H9 (cell line): ENCODE data around the gene GRB10. TPM values are rescaled to one million over a fixed set of nuclear protein-coding genes. Genes with fewer than 3 reads are reported as not detected.

ENCODE experiments used
- DNase-seq: peaks from one replicate; pipeline ENCODE4 v3.0.0-alpha.2; 2017
- H2AFZ ChIP-seq: one replicate; pipeline ENCODE4 v1.6.1; 2013; ENCODE audit warnings: mild to moderate bottlenecking, low read length, control low read depth, moderate library complexity
- H2AK5ac ChIP-seq: 2 replicates; pipeline ENCODE4 v1.6.1; 2013; ENCODE audit warnings: low read length, control low read depth, mixed read lengths; ENCODE audit not compliant: insufficient read length
- H2BK120ac ChIP-seq: one replicate; pipeline ENCODE4 v1.6.1; 2013; ENCODE audit warnings: low read depth, mild to moderate bottlenecking, low read length, control low read depth, inconsistent platforms; ENCODE audit not compliant: poor library complexity, severe bottlenecking
- H2BK12ac ChIP-seq: 2 replicates; pipeline ENCODE4 v1.6.1; 2013; ENCODE audit warnings: low read length, control low read depth, mixed read lengths, low read depth; ENCODE audit not compliant: insufficient read length
- H2BK15ac ChIP-seq: 2 replicates; pipeline ENCODE4 v1.6.1; 2013; ENCODE audit warnings: low read depth, low read length, control low read depth
- H2BK20ac ChIP-seq: one replicate; pipeline ENCODE4 v1.6.1; 2013; ENCODE audit warnings: low read depth, mild to moderate bottlenecking, low read length, control low read depth, inconsistent platforms; ENCODE audit not compliant: poor library complexity, severe bottlenecking
- H2BK5ac ChIP-seq: 2 replicates; pipeline ENCODE4 v1.6.1; 2013; ENCODE audit warnings: low read length, control low read depth, mixed read lengths; ENCODE audit not compliant: insufficient read length
- H3K14ac ChIP-seq: 2 replicates; pipeline ENCODE4 v1.6.1; 2013; ENCODE audit warnings: low read length, control low read depth; ENCODE audit not compliant: insufficient read depth
- H3K18ac ChIP-seq: 2 replicates; pipeline ENCODE4 v1.6.1; 2013; ENCODE audit warnings: low read depth, mild to moderate bottlenecking, mixed read lengths, low read length, control low read depth; ENCODE audit not compliant: insufficient read length
- H3K23ac ChIP-seq: 2 replicates; pipeline ENCODE4 v1.6.1; 2013; ENCODE audit warnings: low read length, control low read depth, mixed read lengths, low read depth; ENCODE audit not compliant: insufficient read length
- H3K23me2 ChIP-seq: 2 replicates; pipeline ENCODE4 v1.6.1; 2013; ENCODE audit warnings: low read depth, mild to moderate bottlenecking, mixed read lengths, low read length, control low read depth; ENCODE audit not compliant: insufficient read length, poor library complexity, severe bottlenecking
- H3K27ac ChIP-seq: 2 replicates; pipeline ENCODE4 v1.5.1; 2013; ENCODE audit warnings: low read length, control low read depth, mixed read lengths, low read depth; ENCODE audit not compliant: insufficient read length
- H3K27me3 ChIP-seq: 2 replicates; pipeline ENCODE4 v1.6.1; 2013; ENCODE audit warnings: low read length, control low read depth, inconsistent platforms; ENCODE audit not compliant: insufficient read depth
- H3K4ac ChIP-seq: 2 replicates; pipeline ENCODE4 v1.6.1; 2013; ENCODE audit warnings: low read depth, mild to moderate bottlenecking, control low read depth, inconsistent platforms, low read length, moderate library complexity
- H3K4me1 ChIP-seq: 2 replicates; pipeline ENCODE4 v1.6.1; 2013; ENCODE audit warnings: low read length, control low read depth, inconsistent platforms; ENCODE audit not compliant: insufficient read depth
- H3K4me2 ChIP-seq: 2 replicates; pipeline ENCODE4 v1.6.1; 2013; ENCODE audit warnings: low read length, control low read depth, mixed read lengths; ENCODE audit not compliant: insufficient read length, insufficient read depth
- H3K56ac ChIP-seq: 2 replicates; pipeline ENCODE4 v1.6.1; 2013; ENCODE audit warnings: low read depth, mild to moderate bottlenecking, mixed read lengths, low read length, control low read depth; ENCODE audit not compliant: insufficient read length
- H3K79me1 ChIP-seq: 2 replicates; pipeline ENCODE4 v1.6.1; 2013; ENCODE audit warnings: low read depth, mild to moderate bottlenecking, moderate library complexity, low read length, control low read depth, inconsistent platforms; ENCODE audit not compliant: insufficient read depth, poor library complexity, severe bottlenecking
- H3K79me2 ChIP-seq: 2 replicates; pipeline ENCODE4 v1.6.1; 2013; ENCODE audit warnings: low read length, control low read depth, inconsistent platforms; ENCODE audit not compliant: insufficient read depth
- H3K9ac ChIP-seq: 2 replicates; pipeline ENCODE4 v1.6.1; 2013; ENCODE audit warnings: low read length, control low read depth, mixed read lengths; ENCODE audit not compliant: insufficient read length; ENCODE audit errors: extremely low read depth
- H3K9me3 ChIP-seq: one replicate; pipeline ENCODE4 v1.6.1; 2013; ENCODE audit warnings: low read depth, low read length, inconsistent platforms; ENCODE audit not compliant: control insufficient read depth
- H3T11ph ChIP-seq: one replicate; pipeline ENCODE4 v1.6.1; 2013; ENCODE audit warnings: mild to moderate bottlenecking, low read length, control low read depth, inconsistent platforms
- H4K20me1 ChIP-seq: one replicate; pipeline ENCODE4 v1.6.1; 2013; ENCODE audit not compliant: control insufficient read depth, insufficient read length, insufficient read depth
- H4K5ac ChIP-seq: 2 replicates; pipeline ENCODE4 v1.6.1; 2013; ENCODE audit warnings: low read depth, mild to moderate bottlenecking, mixed read lengths, low read length, control low read depth; ENCODE audit not compliant: insufficient read length
- H4K8ac ChIP-seq: replicated peaks from 2 replicates; pipeline ENCODE4 v1.6.1; 2013; ENCODE audit warnings: low read length, control low read depth, mixed read lengths, low read depth; ENCODE audit not compliant: insufficient read length
- H4K91ac ChIP-seq: 2 replicates; pipeline ENCODE4 v1.6.1; 2013; ENCODE audit warnings: low read depth, mild to moderate bottlenecking, moderate library complexity, mixed read lengths, low read length, control low read depth; ENCODE audit not compliant: insufficient read length
- H3K27ac Mint-ChIP-seq, 3 experiments: 2 replicates in 2 of 3; 3 replicates in 1 of 3; pipeline ENCODE4 v1.8.0; 2020 to 2021; ENCODE audit warnings: mixed read lengths in 3 of 3, mild to moderate bottlenecking in 1 of 3, moderate library complexity in 1 of 3
- H3K27me3 Mint-ChIP-seq: 2 replicates; pipeline ENCODE4 v1.8.0; 2021; ENCODE audit warnings: low read depth, mild to moderate bottlenecking, moderate library complexity, mixed read lengths
- H3K36me3 Mint-ChIP-seq, 3 experiments: 2 replicates in 2 of 3; 3 replicates in 1 of 3; pipeline ENCODE4 v1.8.0; 2020 to 2021; ENCODE audit warnings: low read depth in 3 of 3, mixed read lengths in 3 of 3; ENCODE audit not compliant: insufficient read depth in 1 of 3
- H3K4me1 Mint-ChIP-seq, 2 experiments: 2 replicates each; pipeline ENCODE4 v1.8.0; 2020; ENCODE audit warnings: mixed read lengths in 2 of 2
- H3K4me3 Mint-ChIP-seq, 2 experiments: 2 replicates in 1 of 2; 3 replicates in 1 of 2; pipeline ENCODE4 v1.8.0; 2020 to 2021; ENCODE audit warnings: mild to moderate bottlenecking in 2 of 2, mixed read lengths in 2 of 2, moderate library complexity in 1 of 2
- H3K9me3 Mint-ChIP-seq, 2 experiments: 2 replicates in 1 of 2; 3 replicates in 1 of 2; pipeline ENCODE4 v1.8.0; 2020; ENCODE audit warnings: mild to moderate bottlenecking in 2 of 2, mixed read lengths in 2 of 2, moderate library complexity in 1 of 2
- WGBS: extraction: QIAGEN DNeasy Blood & Tissue Kit; methylation state at CpG from one replicate; pipeline ENCODE4 v1.1.7; 2013; ENCODE audit warnings: missing lambda C conversion rate, low lambda C conversion rate, mixed read lengths; ENCODE audit not compliant: insufficient read length; ENCODE audit errors: extremely low coverage; 5-methylcytosine and 5-hydroxymethylcytosine counted together
- total RNA-seq: library from RNA; stranded (reverse); gene quantifications from 2 replicates; pipeline ENCODE4 v1.2.1, GENCODE V29; 2021
- TF ChIP-seq, protein P1 (sequence below): fragments of 200-600 bp; sonication (generic); conservative IDR thresholded peaks from 3 replicates; pipeline ENCODE4 v1.8.0; 2021; ENCODE audit warnings: antibody characterized with exemption, mild to moderate bottlenecking

GRB10 gene
- total RNA-seq, 1 experiment from 2014 or later: 108 TPM

DNA sequence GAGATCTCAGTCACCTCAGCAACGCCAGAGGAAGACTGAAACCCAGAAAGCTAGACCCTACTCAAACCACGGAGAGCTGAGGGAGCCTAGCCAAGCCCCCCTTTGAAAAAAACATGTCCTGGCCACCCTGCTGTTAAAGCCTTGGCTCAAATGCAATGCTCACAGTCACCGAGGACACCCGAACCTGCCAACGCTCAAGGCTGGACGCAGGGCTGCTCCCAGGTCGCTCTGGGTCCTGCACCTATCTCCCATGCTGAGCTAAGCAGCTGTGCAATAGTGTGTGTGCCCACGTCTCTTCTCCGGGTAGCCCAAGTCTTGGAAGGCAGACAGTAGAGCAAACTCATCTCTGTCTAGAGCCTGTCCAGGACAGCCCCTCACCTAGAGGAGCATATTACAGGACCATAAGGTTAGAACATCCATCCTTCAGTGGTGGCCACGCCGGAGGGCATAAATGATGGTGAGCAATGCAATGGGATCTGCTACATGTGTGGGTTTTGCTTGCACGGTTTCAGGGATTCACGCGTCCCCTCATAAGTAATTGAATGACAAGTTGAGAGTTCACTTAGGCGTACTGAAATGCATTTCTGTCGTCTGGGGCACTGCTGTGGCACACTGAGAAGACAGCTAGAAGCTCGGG lies 123.2 kb downstream of the GRB10 start:
- Histone ChIP-seq H3K23ac (no peak overlapping the region), H3K27me3 (no peaks in the 10 kb centered on the region), H4K8ac (no peak overlapping the region), H2AFZ (no peak overlapping the region), H4K20me1 (no peaks in the 10 kb centered on the region), H3K79me1 (no peaks in the 10 kb centered on the region), H3K4me2 (no peak overlapping the region), H3K4me1 (no peaks in the 10 kb centered on the region), H3T11ph (no peak overlapping the region), H2BK15ac (no peak overlapping the region), H3K18ac (no peak overlapping the region), H2BK120ac (no peak overlapping the region), H3K79me2 (no peaks in the 10 kb centered on the region), H2BK20ac (no peak overlapping the region), H2BK5ac (no peak overlapping the region), H4K91ac (no peak overlapping the region), H3K9me3 (no peaks in the 10 kb centered on the region), H3K27ac (no peak overlapping the region), H4K5ac (no peak overlapping the region), H2AK5ac (no peak overlapping the region), H3K4ac (no peak overlapping the region), H3K14ac (no peak overlapping the region; the same call in 1 of the 2 replicates), H3K23me2 (no peaks in the 10 kb centered on the region), H3K9ac (no peak overlapping the region), H2BK12ac (no peak overlapping the region), H3K56ac (no peak overlapping the region)
- DNase-seq: no peak
- Mint-ChIP-seq H3K4me1 (no peaks in the 10 kb centered on the region), H3K27ac (peak overlapping the region in 2 of 3 experiments; percentile 49 to 60; a peak in 2 of 7 replicates), H3K9me3 (no peaks in the 10 kb centered on the region), H3K27me3 (no peaks in the 10 kb centered on the region), H3K36me3 (peaks cover 17 to 55% (median 32%) of the 10 kb centered on the region in 3 experiments; a peak in 6 of 7 replicates), H3K4me3 (no peak overlapping the region)
- TF ChIP-seq, protein P1, sequence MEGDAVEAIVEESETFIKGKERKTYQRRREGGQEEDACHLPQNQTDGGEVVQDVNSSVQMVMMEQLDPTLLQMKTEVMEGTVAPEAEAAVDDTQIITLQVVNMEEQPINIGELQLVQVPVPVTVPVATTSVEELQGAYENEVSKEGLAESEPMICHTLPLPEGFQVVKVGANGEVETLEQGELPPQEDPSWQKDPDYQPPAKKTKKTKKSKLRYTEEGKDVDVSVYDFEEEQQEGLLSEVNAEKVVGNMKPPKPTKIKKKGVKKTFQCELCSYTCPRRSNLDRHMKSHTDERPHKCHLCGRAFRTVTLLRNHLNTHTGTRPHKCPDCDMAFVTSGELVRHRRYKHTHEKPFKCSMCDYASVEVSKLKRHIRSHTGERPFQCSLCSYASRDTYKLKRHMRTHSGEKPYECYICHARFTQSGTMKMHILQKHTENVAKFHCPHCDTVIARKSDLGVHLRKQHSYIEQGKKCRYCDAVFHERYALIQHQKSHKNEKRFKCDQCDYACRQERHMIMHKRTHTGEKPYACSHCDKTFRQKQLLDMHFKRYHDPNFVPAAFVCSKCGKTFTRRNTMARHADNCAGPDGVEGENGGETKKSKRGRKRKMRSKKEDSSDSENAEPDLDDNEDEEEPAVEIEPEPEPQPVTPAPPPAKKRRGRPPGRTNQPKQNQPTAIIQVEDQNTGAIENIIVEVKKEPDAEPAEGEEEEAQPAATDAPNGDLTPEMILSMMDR: no peak
- no CpG with 5 or more reads among the region's 17 CpGs for WGBS
